Neural cell (in vitro differentiated cells): ENCODE results near the gene NCAPD2. TPM values are rescaled to one million over a fixed set of nuclear protein-coding genes. Genes with fewer than 3 reads are reported as not detected.
A peak's percentile ranks its signal among the peaks of the same experiment; 100 is the strongest.

Source experiments
- H2AFZ ChIP-seq: fragments of 200-600, 300-800 bp; sonication (generic), shearing (Covaris generic); 2 replicates; pipeline ENCODE4 v1.6.0; 2014; ENCODE audit warnings: low read depth, mild to moderate bottlenecking, antibody characterized with exemption, low read length, moderate library complexity
- H3F3A ChIP-seq: fragments of 200-600 bp; shearing (Covaris generic); 2 replicates; pipeline ENCODE4 v1.6.1; 2016; ENCODE audit warnings: mild to moderate bottlenecking, moderate library complexity, mixed read lengths, antibody characterized with exemption, low read length; ENCODE audit not compliant: insufficient read depth, poor library complexity, severe bottlenecking
- H3K27ac ChIP-seq: fragments of 200-600, 300-800 bp; sonication (generic), shearing (Covaris generic); 2 replicates; pipeline ENCODE4 v1.5.1; 2014; ENCODE audit warnings: mild to moderate bottlenecking, low read length, moderate library complexity
- H3K27me3 ChIP-seq: fragments of 300-800, 200-600 bp; sonication (generic), shearing (Covaris generic); 2 replicates; pipeline ENCODE4 v1.6.0; 2014; ENCODE audit warnings: mild to moderate bottlenecking, low read depth, low read length, moderate library complexity; ENCODE audit not compliant: insufficient read depth
- H3K36me3 ChIP-seq: fragments of 300-800, 200-600 bp; sonication (generic), shearing (Covaris generic); 2 replicates; pipeline ENCODE4 v1.5.1; 2014; ENCODE audit warnings: mild to moderate bottlenecking, antibody characterized with exemption, low read length, moderate library complexity; ENCODE audit not compliant: insufficient read depth
- H3K4me2 ChIP-seq: fragments of 300-800, 200-600 bp; sonication (generic), shearing (Covaris generic); 2 replicates; pipeline ENCODE4 v1.6.0; 2014; ENCODE audit warnings: mild to moderate bottlenecking, low read length
- H3K4me3 ChIP-seq: fragments of 300-800, 200-600 bp; sonication (generic), shearing (Covaris generic); 2 replicates; pipeline ENCODE4 v1.5.1; 2014; ENCODE audit warnings: mild to moderate bottlenecking, low read length, moderate library complexity
- H3K79me2 ChIP-seq: fragments of 200-600 bp; shearing (Covaris generic); replicated peaks from 2 replicates; pipeline ENCODE4 v1.6.0; 2014; ENCODE audit warnings: mild to moderate bottlenecking, low read length, moderate library complexity; ENCODE audit not compliant: insufficient read depth
- H3K9ac ChIP-seq: fragments of 300-800, 200-600 bp; sonication (generic), shearing (Covaris generic); 2 replicates; pipeline ENCODE4 v1.6.1; 2016; ENCODE audit warnings: mild to moderate bottlenecking, low read length, mixed read lengths
- H3K9me2 ChIP-seq: fragments of 200-600 bp; shearing (Covaris generic); 2 replicates; pipeline ENCODE4 v1.6.1; 2016; ENCODE audit warnings: mild to moderate bottlenecking, low read length, mixed read lengths; ENCODE audit not compliant: insufficient read depth
- H3K9me3 ChIP-seq: fragments of 200-600, 300-800 bp; sonication (generic), shearing (Covaris generic); 2 replicates; pipeline ENCODE4 v1.6.1; 2016; ENCODE audit warnings: mild to moderate bottlenecking, mixed run types, low read length, moderate library complexity, mixed read lengths
- H4K20me1 ChIP-seq: fragments of 200-600 bp; shearing (Covaris generic); 2 replicates; pipeline ENCODE4 v1.6.1; 2016; ENCODE audit warnings: mild to moderate bottlenecking, mixed run types; ENCODE audit not compliant: insufficient read depth
- CTCF ChIP-seq: fragments of 450-650 bp; IDR thresholded peaks from 2 replicates; pipeline ENCODE4 v1.5.1; 2014; ENCODE audit warnings: antibody characterized with exemption, mild to moderate bottlenecking, moderate library complexity; ENCODE audit not compliant: poor library complexity, severe bottlenecking
- EP300 ChIP-seq: fragments of 450-650 bp; conservative IDR thresholded peaks from 2 replicates; pipeline ENCODE4 v1.6.1; 2014; ENCODE audit warnings: antibody characterized with exemption, mild to moderate bottlenecking, moderate library complexity; ENCODE audit not compliant: poor library complexity, severe bottlenecking
- EZH2 ChIP-seq: fragments of 200-600, 300-800 bp; shearing (Covaris generic), sonication (generic); IDR thresholded peaks from 2 replicates; pipeline ENCODE4 v1.6.1; 2014; ENCODE audit warnings: antibody characterized with exemption, low read length, borderline replicate concordance, mild to moderate bottlenecking; ENCODE audit not compliant: insufficient read depth, poor library complexity, severe bottlenecking
- MXI1 ChIP-seq: fragments of 450-650 bp; conservative IDR thresholded peaks from 2 replicates; pipeline ENCODE4 v1.6.1; 2014; ENCODE audit warnings: antibody characterized with exemption, mild to moderate bottlenecking; ENCODE audit not compliant: poor library complexity, severe bottlenecking
- POLR2AphosphoS5 ChIP-seq: IDR thresholded peaks from 2 replicates; pipeline ENCODE4 v1.6.1; 2012
- RAD21 ChIP-seq: fragments of 450-650 bp; conservative IDR thresholded peaks from 2 replicates; pipeline ENCODE4 v1.6.1; 2014; ENCODE audit warnings: antibody characterized with exemption, mild to moderate bottlenecking, moderate library complexity
- REST ChIP-seq: IDR thresholded peaks from 2 replicates; pipeline ENCODE4 v1.6.1; 2012; ENCODE audit warnings: borderline replicate concordance
- SMC3 ChIP-seq: fragments of 450-650 bp; conservative IDR thresholded peaks from 2 replicates; pipeline ENCODE4 v1.6.1; 2014; ENCODE audit warnings: antibody characterized with exemption, mild to moderate bottlenecking, moderate library complexity; ENCODE audit not compliant: poor library complexity
- TAF1 ChIP-seq: IDR thresholded peaks from 2 replicates; pipeline ENCODE4 v1.6.1; 2012; ENCODE audit warnings: low read depth
- polyA plus RNA-seq: library from polyadenylated mRNA; depleted of rRNA; stranded (reverse); fragments of >200 nt; gene quantifications from 2 replicates; pipeline ENCODE4 v1.2.3, GENCODE V29; 2014

Gene NCAPD2
- polyA plus RNA-seq, 1 donor from 2014 or later: 4.5 TPM

- peak overlapping the region; percentile 80 for H3K4me2 ChIP-seq
- H3K27me3 ChIP-seq: no peaks in the 10 kb centered on the region
- H4K20me1 ChIP-seq: no peaks in the 10 kb centered on the region
- no peak overlapping the region for H3K27ac ChIP-seq
- peak overlapping the region; percentile 80 for H2AFZ ChIP-seq
- TF ChIP-seq MXI1: no peak
- TF ChIP-seq EZH2: no peak
- TF ChIP-seq REST: no peak
- H3K9ac ChIP-seq: peak overlapping the region; percentile 57
- H3F3A ChIP-seq: no peaks in the 10 kb centered on the region
- H3K9me2 ChIP-seq: no peaks in the 10 kb centered on the region
- no peaks in the 10 kb centered on the region for H3K9me3 ChIP-seq
- H3K79me2 ChIP-seq: no peaks in the 10 kb centered on the region
- no peaks in the 10 kb centered on the region for H3K36me3 ChIP-seq
- H3K4me3 ChIP-seq: peak overlapping the region; percentile 80
Observed at GRCh38 chr12:6469609-6470374, 24.1 kb upstream of the NCAPD2 start.

GRCh38 chr12:6470375-6471163 lies 23.3 kb upstream of the NCAPD2 start, which contains the start of gene VAMP1:
VAMP1 (minus strand) TSS chr12:6470677; CDS start chr12:6470531, 146 bp downstream.
- no peak within 1 kb of the TSS for H3K27ac ChIP-seq
- H3K36me3 ChIP-seq: no peaks in the 10 kb centered on the region
- H3K4me3 ChIP-seq: peak within 1 kb of the TSS; percentile 80
- H3K9ac ChIP-seq: peak within 1 kb of the TSS; percentile 57
- H3K27me3 ChIP-seq: no peaks in the 10 kb centered on the region
- H3K79me2 ChIP-seq: no peaks in the 10 kb centered on the region
- H3F3A ChIP-seq: no peaks in the 10 kb centered on the region
- no peaks in the 10 kb centered on the region for H3K9me2 ChIP-seq
- TF ChIP-seq CTCF (peak; percentile 23), EZH2 (no peak), RAD21 (no peak), SMC3 (peak; percentile 13), POLR2AphosphoS5 (peak; percentile 71), TAF1 (peak; percentile 50), REST (peak; percentile 29), MXI1 (peak; percentile 64), EP300 (peak; percentile 26)
- H4K20me1 ChIP-seq: no peaks in the 10 kb centered on the region
- H3K4me2 ChIP-seq: peak within 1 kb of the TSS; percentile 80
- no peaks in the 10 kb centered on the region for H3K9me3 ChIP-seq
- peak within 1 kb of the TSS; percentile 80 for H2AFZ ChIP-seq
